ENCODE results near the gene THOC2. TPM values are rescaled to one million over a fixed set of nuclear protein-coding genes. Genes with fewer than 3 reads are reported as not detected.

THOC2 gene
- total RNA-seq, 4 donors from 2014 or later, result 68.2 to 127 (median 87.9) TPM

- TF ChIP-seq CTCF (IDR thresholded peaks at IDR 0.05; ENCODE audit: low read depth), result no peak
These were observed 107.4 kb downstream of the THOC2 start for GRCh38 chrX:123625477-123625876.

GRCh38 chrX:123617007-123617406 is 115.8 kb downstream of the THOC2 start:
- TF ChIP-seq CTCF (IDR thresholded peaks at IDR 0.05; ENCODE audit: low read depth), result no peak

GRCh38 chrX:123610915-123611314 is 121.9 kb downstream of the THOC2 start:
- TF ChIP-seq CTCF (IDR thresholded peaks at IDR 0.05; ENCODE audit: low read depth), result no peak

- no peak for TF ChIP-seq CTCF (IDR thresholded peaks at IDR 0.05; ENCODE audit: low read depth)
These were observed 125.0 kb downstream of the THOC2 start for GRCh38 chrX:123607806-123608205.

GRCh38 chrX:123607270-123607669 is 125.6 kb downstream of the THOC2 start:
- no peak for TF ChIP-seq CTCF (IDR thresholded peaks at IDR 0.05; ENCODE audit: low read depth)

- no peak for TF ChIP-seq CTCF (IDR thresholded peaks at IDR 0.05; ENCODE audit: low read depth)
These were observed 129.4 kb downstream of the THOC2 start for GRCh38 chrX:123603491-123603890.

- TF ChIP-seq CTCF (IDR thresholded peaks at IDR 0.05; ENCODE audit: low read depth), result no peak
These were observed 131.4 kb downstream of the THOC2 start for GRCh38 chrX:123601437-123601836.
